CD14-positive monocyte (primary cell): Measurements from ENCODE around the gene CAND1. TPM values are rescaled to one million over a fixed set of nuclear protein-coding genes. Genes with fewer than 3 reads are reported as not detected.

Experiments used
- DNase-seq, 3 donors: peaks; one replicate each; pipeline ENCODE4 v3.0.0-alpha.2; 2011 to 2022
- H2AFZ ChIP-seq: 2 replicates; pipeline ENCODE4 v1.6.0; 2012; ENCODE audit warnings: mild to moderate bottlenecking, low read depth, low read length, inconsistent platforms; ENCODE audit not compliant: insufficient read depth, poor library complexity, severe bottlenecking
- H3K27ac ChIP-seq, 2 donors: 1 replicate in 1 of 2; 2 replicates in 1 of 2; pipeline ENCODE4 v1.5.1; 2012 to 2013; ENCODE audit warnings: low read length in 2 of 2, control low read depth in 1 of 2, inconsistent platforms in 1 of 2, low read depth in 1 of 2, mild to moderate bottlenecking in 1 of 2
- H3K27me3 ChIP-seq, 2 donors: one replicate each; pipeline versions ENCODE4 v1.6.0 to v1.6.1; 2011 to 2013; ENCODE audit warnings: low read length in 2 of 2; ENCODE audit not compliant: control insufficient read depth in 2 of 2, insufficient read depth in 2 of 2
- H3K36me3 ChIP-seq, 2 donors: replicated peaks in 1 of 2; 1 replicate in 1 of 2; 2 replicates in 1 of 2; pipeline versions ENCODE4 v1.5.1 to v1.6.1; 2012 to 2013; ENCODE audit warnings: low read length in 2 of 2, control low read depth in 1 of 2, inconsistent platforms in 1 of 2, mild to moderate bottlenecking in 1 of 2; ENCODE audit not compliant: insufficient read depth in 2 of 2, control insufficient read depth in 1 of 2
- H3K4me1 ChIP-seq, 2 donors: 1 replicate in 1 of 2; 2 replicates in 1 of 2; pipeline versions ENCODE4 v1.5.1 to v1.6.1; 2012 to 2013; ENCODE audit warnings: low read length in 2 of 2, control low read depth in 1 of 2, inconsistent platforms in 1 of 2, mild to moderate bottlenecking in 1 of 2, moderate library complexity in 1 of 2; ENCODE audit not compliant: insufficient read depth in 2 of 2, control insufficient read depth in 1 of 2
- H3K4me2 ChIP-seq: replicated peaks from 2 replicates; pipeline ENCODE3; 2012; ENCODE audit warnings: low read length, moderate library complexity, mild to moderate bottlenecking; ENCODE audit not compliant: poor library complexity, severe bottlenecking; ENCODE audit errors: extremely low read depth
- H3K4me3 ChIP-seq, 3 experiments: fragments of 200-600 bp in 1 of 3; sonication (generic) in 1 of 3; replicated peaks in 1 of 3; 1 replicate in 2 of 3; 2 replicates in 1 of 3; pipeline ENCODE4 v1.5.1; 2011 to 2013; ENCODE audit warnings: low read length in 3 of 3, mild to moderate bottlenecking in 3 of 3, control low read depth in 2 of 3, low read depth in 2 of 3, inconsistent platforms in 1 of 3, moderate library complexity in 1 of 3
- H3K79me2 ChIP-seq: 2 replicates; pipeline ENCODE4 v1.6.0; 2012; ENCODE audit warnings: mild to moderate bottlenecking, control low read depth, inconsistent platforms, low read length, moderate library complexity; ENCODE audit not compliant: insufficient read depth
- H3K9ac ChIP-seq: 2 replicates; pipeline ENCODE4 v1.6.0; 2017; ENCODE audit warnings: low read length, mild to moderate bottlenecking; ENCODE audit not compliant: insufficient read depth, poor library complexity, severe bottlenecking
- H3K9me3 ChIP-seq, 2 donors: replicated peaks in 1 of 2; 1 replicate in 1 of 2; 2 replicates in 1 of 2; pipeline versions ENCODE4 v1.5.1 to v1.6.1; 2012 to 2013; ENCODE audit warnings: low read length in 2 of 2, control low read depth in 1 of 2; ENCODE audit not compliant: control insufficient read depth in 1 of 2, insufficient read depth in 1 of 2
- H4K20me1 ChIP-seq: 2 replicates; pipeline ENCODE4 v1.6.0; 2012; ENCODE audit warnings: mild to moderate bottlenecking, low read length, control low read depth, moderate library complexity; ENCODE audit not compliant: insufficient read depth
- H3K27ac Mint-ChIP-seq, 7 donors: one replicate each; pipeline ENCODE4 v1.8.0; 2020; ENCODE audit warnings: mild to moderate bottlenecking in 7 of 7, mixed read lengths in 7 of 7, moderate library complexity in 6 of 7, inconsistent platforms in 2 of 7
- H3K27me3 Mint-ChIP-seq, 3 donors: one replicate each; pipeline ENCODE4 v1.8.0; 2021 to 2022; ENCODE audit warnings: low read depth in 3 of 3, mild to moderate bottlenecking in 3 of 3, mixed read lengths in 3 of 3, moderate library complexity in 3 of 3, inconsistent platforms in 1 of 3
- H3K36me3 Mint-ChIP-seq, 2 donors: one replicate each; pipeline ENCODE4 v1.8.0; 2020; ENCODE audit warnings: mixed read lengths in 2 of 2, inconsistent platforms in 1 of 2, mild to moderate bottlenecking in 1 of 2
- H3K4me1 Mint-ChIP-seq: one replicate; pipeline ENCODE4 v1.8.0; 2020; ENCODE audit warnings: mild to moderate bottlenecking, mixed read lengths
- H3K4me3 Mint-ChIP-seq, 2 donors: one replicate each; pipeline ENCODE4 v1.8.0; 2020; ENCODE audit warnings: mild to moderate bottlenecking in 2 of 2, mixed read lengths in 2 of 2, moderate library complexity in 1 of 2
- H3K9me3 Mint-ChIP-seq, 7 donors: one replicate each; pipeline ENCODE4 v1.8.0; 2020 to 2022; ENCODE audit warnings: mixed read lengths in 7 of 7, mild to moderate bottlenecking in 6 of 7, moderate library complexity in 6 of 7, inconsistent platforms in 2 of 7
- WGBS: methylation state at CpG from one replicate; pipeline ENCODE4 v1.1.5; 2013; ENCODE audit warnings: missing lambda C conversion rate; ENCODE audit not compliant: insufficient coverage; 5-methylcytosine and 5-hydroxymethylcytosine counted together
- intact Hi-C, 2 donors: fragments of 100-400 bp; cut with micrococcal nuclease; formaldehyde crosslinking; loops; one replicate each; pipeline versions ENCODE4 v1.15.0 to v1.15.1; 2023
- polyA plus RNA-seq, 3 donors: library from polyadenylated mRNA; depleted of rRNA in 1 of 3; unstranded in 2 of 3; stranded (reverse) in 1 of 3; fragments of 300-500 nt in 2 of 3; fragments of >200 nt in 1 of 3; fragmentation: Illumina TruSeq in 2 of 3; gene quantifications; 1 replicate in 2 of 3; 2 replicates in 1 of 3; pipeline ENCODE4 v1.2.3, GENCODE V29; 2012 to 2021
- TF ChIP-seq, protein P1 (sequence below): fragments of 200-600 bp; IDR thresholded peaks from one replicate; pipeline ENCODE4 v1.8.0; 2022; ENCODE audit warnings: antibody characterized with exemption, mild to moderate bottlenecking

Gene CAND1
- polyA plus RNA-seq, 3 donors, result 12.3 to 29.4 (median 20.9) TPM

DNA sequence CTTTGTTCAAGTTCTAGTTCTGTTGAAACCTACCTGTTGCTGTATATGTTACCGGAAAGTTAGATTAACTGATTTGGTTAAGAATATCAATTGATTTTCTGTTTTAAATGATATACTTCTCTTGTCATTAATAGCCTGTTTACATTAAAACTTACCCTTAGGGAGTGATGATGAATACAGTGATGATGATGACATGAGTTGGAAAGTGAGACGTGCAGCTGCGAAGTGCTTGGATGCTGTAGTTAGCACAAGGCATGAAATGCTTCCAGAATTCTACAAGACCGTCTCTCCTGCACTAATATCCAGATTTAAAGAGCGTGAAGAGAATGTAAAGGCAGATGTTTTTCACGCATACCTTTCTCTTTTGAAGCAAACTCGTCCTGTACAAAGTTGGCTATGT lies 33.0 kb downstream of the CAND1 start:
- Mint-ChIP-seq H3K27ac (no peak overlapping the region), H3K9me3 (no peaks in the 10 kb centered on the region), H3K36me3 (peaks cover 70 to 79% of the 10 kb centered on the region in 2 donors), H3K27me3 (no peaks in the 10 kb centered on the region), H3K4me1 (no peaks in the 10 kb centered on the region), H3K4me3 (no peak overlapping the region)
- Histone ChIP-seq H3K27ac (no peak overlapping the region), H3K9me3 (no peaks in the 10 kb centered on the region), H3K4me2 (no peak overlapping the region), H2AFZ (no peak overlapping the region), H4K20me1 (no peaks in the 10 kb centered on the region), H3K27me3 (no peaks in the 10 kb centered on the region), H3K36me3 (peaks cover 89 to 95% of the 10 kb centered on the region in 2 donors), H3K79me2 (no peaks in the 10 kb centered on the region), H3K4me3 (no peak overlapping the region), H3K4me1 (no peaks in the 10 kb centered on the region), H3K9ac (no peak overlapping the region)
- no peak for DNase-seq
- TF ChIP-seq, protein P1, sequence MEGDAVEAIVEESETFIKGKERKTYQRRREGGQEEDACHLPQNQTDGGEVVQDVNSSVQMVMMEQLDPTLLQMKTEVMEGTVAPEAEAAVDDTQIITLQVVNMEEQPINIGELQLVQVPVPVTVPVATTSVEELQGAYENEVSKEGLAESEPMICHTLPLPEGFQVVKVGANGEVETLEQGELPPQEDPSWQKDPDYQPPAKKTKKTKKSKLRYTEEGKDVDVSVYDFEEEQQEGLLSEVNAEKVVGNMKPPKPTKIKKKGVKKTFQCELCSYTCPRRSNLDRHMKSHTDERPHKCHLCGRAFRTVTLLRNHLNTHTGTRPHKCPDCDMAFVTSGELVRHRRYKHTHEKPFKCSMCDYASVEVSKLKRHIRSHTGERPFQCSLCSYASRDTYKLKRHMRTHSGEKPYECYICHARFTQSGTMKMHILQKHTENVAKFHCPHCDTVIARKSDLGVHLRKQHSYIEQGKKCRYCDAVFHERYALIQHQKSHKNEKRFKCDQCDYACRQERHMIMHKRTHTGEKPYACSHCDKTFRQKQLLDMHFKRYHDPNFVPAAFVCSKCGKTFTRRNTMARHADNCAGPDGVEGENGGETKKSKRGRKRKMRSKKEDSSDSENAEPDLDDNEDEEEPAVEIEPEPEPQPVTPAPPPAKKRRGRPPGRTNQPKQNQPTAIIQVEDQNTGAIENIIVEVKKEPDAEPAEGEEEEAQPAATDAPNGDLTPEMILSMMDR, result no peak
- intact Hi-C loops, result no loop called here
- 96% methylated on average over 5 of the region's 7 CpGs for WGBS

DNA sequence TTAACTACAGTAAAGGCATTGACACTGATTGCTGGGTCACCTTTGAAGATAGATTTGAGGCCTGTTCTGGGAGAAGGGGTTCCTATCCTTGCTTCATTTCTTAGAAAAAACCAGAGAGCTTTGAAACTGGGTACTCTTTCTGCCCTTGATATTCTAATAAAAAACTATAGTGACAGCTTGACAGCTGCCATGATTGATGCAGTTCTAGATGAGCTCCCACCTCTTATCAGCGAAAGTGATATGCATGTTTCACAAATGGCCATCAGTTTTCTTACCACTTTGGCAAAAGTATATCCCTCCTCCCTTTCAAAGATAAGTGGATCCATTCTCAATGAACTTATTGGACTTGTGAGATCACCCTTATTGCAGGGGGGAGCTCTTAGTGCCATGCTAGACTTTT lies 36.4 kb downstream of the CAND1 start:
- Histone ChIP-seq H3K79me2 (no peaks in the 10 kb centered on the region), H3K27me3 (no peaks in the 10 kb centered on the region), H3K27ac (no peak overlapping the region), H3K4me2 (no peak overlapping the region), H2AFZ (no peak overlapping the region), H4K20me1 (no peaks in the 10 kb centered on the region), H3K36me3 (peaks cover 93 to 95% of the 10 kb centered on the region in 2 donors), H3K4me3 (no peak overlapping the region), H3K9ac (no peak overlapping the region), H3K9me3 (no peaks in the 10 kb centered on the region), H3K4me1 (no peaks in the 10 kb centered on the region)
- WGBS, result no CpG with 5 or more reads among the region's 1 CpG
- TF ChIP-seq, protein P1, result no peak
- DNase-seq, result no peak
- H3K4me1 Mint-ChIP-seq, result no peaks in the 10 kb centered on the region
- no peaks in the 10 kb centered on the region for H3K9me3 Mint-ChIP-seq
- H3K27me3 Mint-ChIP-seq, result no peaks in the 10 kb centered on the region
- H3K27ac Mint-ChIP-seq, result no peak overlapping the region
- peaks cover 72 to 80% of the 10 kb centered on the region in 2 donors for H3K36me3 Mint-ChIP-seq
- intact Hi-C loops, result no loop called here
- H3K4me3 Mint-ChIP-seq, result no peak overlapping the region
